Measurements from ENCODE around the gene YOD1.

GRCh38 chr1:207076181-207076955, 25.4 kb upstream of the YOD1 start:
- TF ChIP-seq GATA2 (IDR thresholded peaks at IDR 0.05; ENCODE audit: low read depth, low read length) (no peak), GATA3 (IDR thresholded peaks at IDR 0.05; ENCODE audit: low read depth, low read length) (no peak)

All from SH-SY5Y (cell line).